Activated T-helper 2 cell treated with anti-CD3 and anti-CD28 coated beads, Interferon-gamma antibody, Interleukin-2, Interleukin-4, amounts not matched to agents 10 μg/mL and 5 μg/mL and 100 μg/mL, durations not matched to agents 14 hours and 24 hours and 36 hours (primary cell): Measurements from ENCODE around the gene GUCA2B. TPM values are rescaled to one million over a fixed set of nuclear protein-coding genes. Genes with fewer than 3 reads are reported as not detected.

Source experiments
- DNase-seq: peaks from one replicate; pipeline ENCODE4 v3.0.0; 2021; ENCODE audit warnings: low spot score
- H3K27ac Mint-ChIP-seq: one replicate; pipeline ENCODE4 v1.8.0; 2021; ENCODE audit warnings: mixed read lengths
- H3K27me3 Mint-ChIP-seq: one replicate; pipeline ENCODE4 v1.8.0; 2021; ENCODE audit warnings: low read depth, mixed read lengths
- H3K36me3 Mint-ChIP-seq: one replicate; pipeline ENCODE4 v1.8.0; 2021; ENCODE audit warnings: low read depth, mixed read lengths
- H3K4me1 Mint-ChIP-seq: one replicate; pipeline ENCODE4 v1.8.0; 2021; ENCODE audit warnings: low read depth, mixed read lengths
- H3K4me3 Mint-ChIP-seq: one replicate; pipeline ENCODE4 v1.8.0; 2021; ENCODE audit warnings: low read depth, mild to moderate bottlenecking, moderate library complexity, mixed read lengths
- H3K9me3 Mint-ChIP-seq: one replicate; pipeline ENCODE4 v1.8.0; 2021; ENCODE audit warnings: mixed read lengths
- intact Hi-C: fragments of 100-400 bp; cut with micrococcal nuclease; formaldehyde crosslinking; loops from one replicate; pipeline ENCODE4 v1.15.1; 2023
- total RNA-seq: library from RNA; stranded (reverse); gene quantifications from 2 replicates; pipeline ENCODE4 v1.2.3, GENCODE V29; 2022

Gene GUCA2B
- total RNA-seq, 1 donor from 2014 or later = not detected

DNA sequence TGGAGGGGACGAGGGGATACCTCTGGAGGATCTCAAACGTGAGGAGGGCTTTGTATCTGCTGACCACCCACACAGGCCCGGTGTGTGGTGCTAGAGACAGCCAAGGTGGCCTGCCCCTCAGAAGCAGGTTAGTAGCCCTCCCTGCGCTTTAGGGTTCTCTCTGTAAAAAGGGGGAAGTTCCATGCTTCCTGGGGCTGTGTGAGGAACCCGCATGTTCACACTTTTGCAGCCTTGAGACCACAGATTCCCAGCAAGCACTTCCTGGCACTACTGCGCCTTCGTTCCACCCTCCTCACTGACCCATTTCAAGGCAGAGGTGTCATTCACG, 7.9 kb upstream of the GUCA2B start:
- intact Hi-C loops = no loop called here
- H3K4me1 Mint-ChIP-seq = peaks cover 5% of the 10 kb centered on the region
- no peak overlapping the region for H3K4me3 Mint-ChIP-seq
- H3K36me3 Mint-ChIP-seq = no peaks in the 10 kb centered on the region
- H3K27ac Mint-ChIP-seq = no peak overlapping the region
- H3K9me3 Mint-ChIP-seq = no peaks in the 10 kb centered on the region
- H3K27me3 Mint-ChIP-seq = peaks cover 5% of the 10 kb centered on the region
- DNase-seq = no peak

DNA sequence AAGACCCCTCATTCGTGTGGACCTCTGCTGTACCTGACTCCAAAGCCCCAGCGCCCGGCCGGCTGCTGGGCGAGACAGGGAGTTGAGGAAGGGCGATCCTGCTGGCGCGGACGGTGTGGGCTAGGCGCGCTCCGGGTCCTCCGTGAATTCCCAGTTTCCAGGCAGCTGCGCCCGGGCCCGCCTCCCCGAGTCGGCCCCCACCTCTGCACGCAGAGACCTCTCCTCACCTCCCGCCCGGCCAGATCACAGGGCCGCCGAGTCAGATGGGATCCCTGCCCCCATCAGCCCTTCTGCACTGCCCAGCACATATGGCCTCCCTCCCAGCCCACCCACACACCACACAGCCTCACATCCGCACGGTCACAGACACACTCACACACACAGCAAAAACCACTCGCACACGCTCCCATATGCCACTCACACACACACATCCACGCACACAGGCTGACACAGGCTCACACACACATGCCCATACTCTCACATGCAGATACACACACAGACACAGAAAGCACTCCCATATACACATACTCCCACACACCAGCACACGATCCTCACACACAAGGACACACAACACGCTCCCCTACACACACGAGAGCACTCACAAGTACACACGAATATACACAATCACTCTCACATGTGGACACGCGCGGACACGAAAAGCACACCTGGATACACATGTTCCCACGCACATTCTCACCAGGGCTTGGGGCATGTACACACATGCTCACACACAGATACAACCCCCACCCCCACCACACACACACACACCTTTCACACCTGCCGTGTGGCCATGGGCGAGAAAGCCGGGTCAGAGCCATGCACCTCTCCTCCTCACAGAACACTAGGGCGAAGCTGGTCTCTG, 7.2 kb upstream of the GUCA2B start:
- no peak overlapping the region for H3K4me3 Mint-ChIP-seq
- peaks cover 6% of the 10 kb centered on the region for H3K27me3 Mint-ChIP-seq
- H3K4me1 Mint-ChIP-seq = peaks cover 5% of the 10 kb centered on the region
- intact Hi-C loops = no loop called here
- DNase-seq = no peak
- H3K36me3 Mint-ChIP-seq = no peaks in the 10 kb centered on the region
- H3K27ac Mint-ChIP-seq = no peak overlapping the region
- H3K9me3 Mint-ChIP-seq = no peaks in the 10 kb centered on the region

DNA sequence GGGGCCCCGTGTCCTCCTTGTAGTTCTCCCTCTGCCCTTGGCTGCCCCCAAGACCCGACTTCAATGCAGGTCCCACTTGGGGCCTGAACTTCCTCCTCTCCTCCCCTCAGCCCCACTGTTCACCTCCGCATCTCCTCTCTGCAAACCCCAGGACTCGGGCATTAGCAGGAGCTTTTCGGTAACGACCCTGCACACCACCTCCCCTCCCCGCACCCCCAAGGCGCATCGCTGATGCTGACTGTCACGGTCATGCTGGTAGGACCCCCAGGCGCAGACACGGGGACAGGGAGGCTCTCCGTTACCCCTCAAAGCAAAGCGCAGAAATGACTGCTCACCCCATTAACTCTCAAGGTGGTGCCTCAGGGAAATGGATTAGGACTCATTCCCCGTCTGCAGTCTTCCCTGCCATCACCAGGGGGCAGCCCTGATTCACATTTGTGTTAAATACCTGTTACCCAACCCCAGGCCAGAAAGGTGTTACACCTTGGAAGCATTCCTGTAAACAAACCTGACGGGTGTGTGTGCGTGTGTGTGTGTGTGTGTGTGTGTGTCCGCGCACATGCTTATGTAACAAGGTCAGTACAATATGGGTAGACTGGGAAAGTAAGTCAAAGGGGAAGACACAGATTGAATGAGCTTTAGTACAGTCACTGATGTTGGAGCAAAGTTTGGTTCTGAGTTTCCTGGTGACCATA, 6.4 kb upstream of the GUCA2B start:
- H3K4me1 Mint-ChIP-seq = peaks cover 5% of the 10 kb centered on the region
- H3K27ac Mint-ChIP-seq = no peak overlapping the region
- no peaks in the 10 kb centered on the region for H3K36me3 Mint-ChIP-seq
- H3K27me3 Mint-ChIP-seq = peaks cover 6% of the 10 kb centered on the region
- no peaks in the 10 kb centered on the region for H3K9me3 Mint-ChIP-seq
- H3K4me3 Mint-ChIP-seq = no peak overlapping the region
- peak; percentile 52 for DNase-seq
- intact Hi-C loops = no loop called here

DNA sequence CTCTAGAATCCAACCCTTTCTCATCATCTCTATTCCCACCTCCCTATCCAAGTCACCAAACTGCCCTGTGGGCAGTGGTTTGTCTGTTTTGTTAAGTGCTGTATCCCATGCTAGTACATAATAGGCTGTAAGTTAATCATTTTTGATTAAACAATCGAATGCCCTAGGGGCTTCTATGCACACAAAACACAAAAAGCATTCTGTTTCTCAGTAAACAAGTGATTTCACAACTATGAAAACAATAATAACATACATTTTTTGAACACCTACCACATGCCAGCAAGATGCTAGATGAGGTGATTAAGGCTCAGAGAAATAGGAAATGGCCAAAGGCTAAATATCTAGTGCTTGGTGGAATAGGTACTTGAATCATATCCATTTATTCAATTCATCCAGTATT, 5.0 kb upstream of the GUCA2B start:
- Mint-ChIP-seq H3K4me3 (no peak overlapping the region), H3K4me1 (peaks cover 3% of the 10 kb centered on the region), H3K36me3 (no peaks in the 10 kb centered on the region), H3K27ac (no peak overlapping the region), H3K27me3 (peaks cover 3% of the 10 kb centered on the region), H3K9me3 (no peaks in the 10 kb centered on the region)
- no peak for DNase-seq
- intact Hi-C loops = no loop called here

DNA sequence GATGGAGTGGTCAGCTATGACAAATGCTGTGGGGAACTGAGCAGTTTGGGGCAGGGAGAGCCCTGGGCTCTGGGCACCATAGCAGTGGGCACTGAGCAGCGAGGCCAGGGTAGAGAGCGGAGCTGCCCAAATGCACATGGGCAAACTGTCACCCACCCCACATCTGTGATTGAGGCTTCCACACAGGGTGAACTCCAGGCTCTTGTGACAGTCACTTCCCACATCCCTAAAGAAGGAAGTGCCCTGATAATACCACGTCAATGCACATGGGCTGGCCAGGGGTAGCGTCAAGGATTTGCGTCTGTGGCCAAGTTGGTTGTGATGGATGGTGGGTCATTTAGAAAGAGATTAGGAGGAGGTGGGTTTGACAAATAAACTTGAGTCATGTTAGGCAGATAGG, 2.6 kb upstream of the GUCA2B start:
- Mint-ChIP-seq H3K27ac (no peak overlapping the region), H3K36me3 (no peaks in the 10 kb centered on the region), H3K4me3 (no peak overlapping the region), H3K27me3 (peaks cover 3% of the 10 kb centered on the region), H3K4me1 (no peaks in the 10 kb centered on the region), H3K9me3 (no peaks in the 10 kb centered on the region)
- no peak for DNase-seq
- intact Hi-C loops = no loop called here

DNA sequence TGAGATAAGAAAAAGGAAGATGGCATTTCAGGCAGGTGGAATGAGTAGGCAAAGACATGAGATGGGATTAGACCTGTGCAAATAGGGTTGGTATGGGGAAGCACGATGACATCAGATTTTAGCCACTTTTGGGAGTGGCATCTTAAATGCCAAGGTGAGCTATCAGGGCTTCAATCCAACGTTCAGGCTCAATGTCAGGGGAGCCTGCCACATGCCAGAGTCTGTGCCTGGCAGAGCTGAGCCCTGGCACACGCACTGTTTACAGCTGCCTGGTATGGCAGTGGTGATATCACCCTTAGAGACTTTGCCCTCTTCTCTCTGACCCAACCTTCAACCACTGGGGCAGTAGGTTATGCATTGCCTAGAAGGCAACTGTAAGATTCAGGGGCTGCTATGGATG, 1.1 kb upstream of the GUCA2B start:
- intact Hi-C loops = no loop called here
- Mint-ChIP-seq H3K4me1 (no peaks in the 10 kb centered on the region), H3K4me3 (no peak overlapping the region), H3K27ac (no peak overlapping the region), H3K36me3 (no peaks in the 10 kb centered on the region), H3K27me3 (peaks cover 3% of the 10 kb centered on the region), H3K9me3 (no peaks in the 10 kb centered on the region)
- DNase-seq = no peak

DNA sequence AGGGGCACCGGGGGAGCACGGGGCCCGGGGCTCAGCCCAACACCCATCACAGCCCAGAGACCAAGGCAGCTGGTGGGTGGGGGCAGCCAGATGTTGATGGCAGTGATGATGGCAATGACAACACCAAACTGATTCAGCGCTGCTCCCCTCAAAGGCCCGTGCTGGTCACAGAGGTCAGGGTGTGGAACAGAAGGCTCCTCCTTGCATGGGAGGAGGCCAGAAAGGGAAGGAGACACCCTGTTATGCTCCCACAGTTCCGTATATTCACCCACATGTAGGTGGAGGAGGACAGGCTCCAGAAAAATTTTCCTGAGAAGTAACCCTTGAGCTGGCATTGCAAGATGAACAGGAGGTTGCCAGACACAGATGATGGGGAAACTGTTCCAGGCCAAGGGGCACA, 414 bp downstream of the GUCA2B start:
- intact Hi-C loops = no loop called here
- H3K4me1 Mint-ChIP-seq = peaks cover 6% of the 10 kb centered on the region
- no peak overlapping the region for H3K27ac Mint-ChIP-seq
- no peak overlapping the region for H3K4me3 Mint-ChIP-seq
- no peaks in the 10 kb centered on the region for H3K9me3 Mint-ChIP-seq
- no peaks in the 10 kb centered on the region for H3K36me3 Mint-ChIP-seq
- no peak for DNase-seq
- peaks cover 3% of the 10 kb centered on the region for H3K27me3 Mint-ChIP-seq

DNA sequence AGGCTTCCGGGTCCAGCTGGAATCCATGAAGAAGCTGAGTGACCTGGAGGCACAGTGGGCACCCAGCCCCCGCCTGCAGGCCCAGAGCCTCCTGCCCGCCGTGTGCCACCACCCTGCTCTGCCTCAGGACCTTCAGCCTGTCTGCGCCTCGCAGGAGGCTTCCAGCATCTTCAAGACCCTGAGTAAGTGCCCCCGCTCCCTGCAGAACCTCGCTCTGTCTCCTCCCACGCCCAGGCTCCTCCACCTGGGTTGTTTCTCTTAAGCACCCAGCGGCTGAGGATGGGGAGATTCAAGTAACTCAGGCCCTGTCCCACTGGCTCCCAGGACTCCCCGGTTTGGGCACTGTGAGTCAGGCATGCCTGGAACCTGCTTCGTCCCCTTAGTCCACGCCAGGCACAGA, 1.5 kb downstream of the GUCA2B start:
- Mint-ChIP-seq H3K36me3 (no peaks in the 10 kb centered on the region), H3K27ac (no peak overlapping the region), H3K4me1 (peaks cover 6% of the 10 kb centered on the region), H3K27me3 (peaks cover 5% of the 10 kb centered on the region), H3K4me3 (no peak overlapping the region), H3K9me3 (no peaks in the 10 kb centered on the region)
- DNase-seq = no peak
- intact Hi-C loops = no loop called here

DNA sequence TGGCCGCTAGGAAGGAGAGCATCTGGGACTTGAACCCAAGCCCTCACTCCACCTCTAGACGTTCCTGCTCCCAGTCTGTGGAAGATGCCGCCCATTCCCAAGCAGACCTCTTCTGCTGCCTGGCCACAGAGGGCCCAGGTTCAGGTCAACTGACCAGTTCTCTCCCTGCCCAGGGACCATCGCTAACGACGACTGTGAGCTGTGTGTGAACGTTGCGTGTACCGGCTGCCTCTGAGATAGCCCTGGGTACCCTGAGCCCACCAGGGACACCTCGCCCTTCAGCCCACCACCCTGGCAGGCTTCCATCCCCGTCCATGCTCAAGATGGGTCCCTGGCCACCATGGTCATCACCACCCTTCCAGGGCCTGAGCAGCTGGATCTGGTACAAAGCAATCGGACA, 2.2 kb downstream of the GUCA2B start:
- Mint-ChIP-seq H3K4me1 (peaks cover 6% of the 10 kb centered on the region), H3K9me3 (peaks cover under 1% of the 10 kb centered on the region), H3K4me3 (no peak overlapping the region), H3K27ac (no peak overlapping the region), H3K27me3 (peaks cover 5% of the 10 kb centered on the region), H3K36me3 (no peaks in the 10 kb centered on the region)
- intact Hi-C loops = no loop called here
- no peak for DNase-seq

DNA sequence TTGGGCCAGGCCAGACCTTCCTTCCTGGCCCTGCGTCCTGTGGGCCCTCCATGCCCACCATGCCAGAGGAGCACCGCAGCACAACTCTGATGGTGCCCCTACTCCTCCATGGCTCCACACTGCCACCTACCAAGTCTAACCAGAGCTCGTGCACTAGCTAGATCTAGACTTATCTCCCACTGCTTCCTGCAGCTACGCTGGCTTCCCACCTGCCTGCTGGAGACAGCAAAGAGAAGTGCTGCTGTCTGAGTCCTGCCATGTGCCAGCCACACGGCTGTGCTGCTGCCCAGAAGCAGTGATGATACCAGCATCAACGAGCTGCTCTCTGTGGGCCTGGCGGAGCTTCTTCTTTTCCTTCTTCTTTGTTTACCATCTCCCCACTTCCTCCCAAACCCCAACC, 4.5 kb downstream of the GUCA2B start:
- peaks cover 3% of the 10 kb centered on the region for H3K27me3 Mint-ChIP-seq
- no peak for DNase-seq
- no peaks in the 10 kb centered on the region for H3K36me3 Mint-ChIP-seq
- peaks cover 6% of the 10 kb centered on the region for H3K4me1 Mint-ChIP-seq
- intact Hi-C loops = no loop called here
- no peak overlapping the region for H3K27ac Mint-ChIP-seq
- peaks cover 15% of the 10 kb centered on the region for H3K9me3 Mint-ChIP-seq
- no peak overlapping the region for H3K4me3 Mint-ChIP-seq

DNA sequence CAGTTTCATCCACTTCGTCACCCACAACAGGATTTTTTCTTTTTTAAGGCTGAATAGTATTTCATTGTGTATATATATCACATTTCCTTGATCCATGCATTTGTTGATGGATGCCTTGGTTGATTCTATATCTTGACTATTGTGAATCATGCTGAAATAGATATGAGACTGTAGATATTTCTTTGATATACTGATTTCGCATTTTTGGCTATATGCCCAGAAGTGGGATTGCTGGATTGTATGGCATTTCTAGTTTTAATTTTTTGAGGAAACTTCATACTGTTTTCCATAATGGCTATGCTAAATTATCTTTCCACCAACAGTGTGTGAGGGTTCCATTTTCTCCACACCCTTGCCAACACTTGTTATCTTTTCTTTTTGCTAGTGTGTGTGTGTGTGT, 5.0 kb downstream of the GUCA2B start:
- Mint-ChIP-seq H3K9me3 (peaks cover 15% of the 10 kb centered on the region), H3K36me3 (no peaks in the 10 kb centered on the region), H3K27ac (no peak overlapping the region), H3K27me3 (peaks cover 3% of the 10 kb centered on the region), H3K4me1 (peaks cover 6% of the 10 kb centered on the region), H3K4me3 (no peak overlapping the region)
- DNase-seq = no peak
- intact Hi-C loops = no loop called here

DNA sequence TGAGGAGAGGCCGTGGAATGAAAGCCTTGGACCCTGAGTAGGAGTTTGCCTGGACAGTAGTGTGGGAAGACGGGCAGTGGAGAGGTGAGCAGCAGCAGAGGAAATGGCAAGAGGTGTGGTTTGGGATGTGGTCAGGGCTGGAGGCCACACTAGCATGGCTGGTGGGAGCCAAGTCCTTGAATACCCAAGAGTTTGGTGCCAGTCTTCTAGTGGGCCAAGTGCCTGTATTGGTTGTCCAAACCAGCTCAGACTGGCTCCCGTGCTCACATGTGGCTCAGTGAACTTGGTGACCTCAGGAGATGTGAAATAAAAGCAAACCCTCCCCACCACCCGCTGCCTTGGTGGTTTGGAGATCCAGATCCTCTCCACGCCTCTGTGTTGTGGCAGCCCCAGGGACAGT, 9.0 kb downstream of the GUCA2B start:
- no peak for DNase-seq
- intact Hi-C loops = no loop called here

DNA sequence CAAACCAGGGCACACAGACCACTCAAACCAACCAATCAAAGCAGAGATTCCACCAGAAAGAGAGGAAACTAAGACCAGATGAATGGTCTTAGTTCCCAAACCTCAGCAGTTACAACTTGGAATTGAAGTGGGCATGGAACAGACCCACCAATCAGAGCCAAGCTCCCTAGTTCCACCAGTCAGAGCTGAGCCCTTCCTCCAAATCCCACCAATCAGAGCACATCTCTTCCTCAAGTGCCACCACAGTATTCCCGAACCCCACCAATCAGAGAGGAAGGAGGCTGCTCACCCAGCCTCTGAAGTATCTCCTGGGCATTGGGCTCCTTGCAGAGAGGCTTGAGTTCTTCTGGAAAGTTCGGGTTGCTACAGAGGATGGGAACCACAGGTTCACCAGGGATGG, 9.9 kb downstream of the GUCA2B start:
- Mint-ChIP-seq H3K27me3 (peaks cover 3% of the 10 kb centered on the region), H3K9me3 (peaks cover 15% of the 10 kb centered on the region), H3K4me3 (no peak overlapping the region), H3K36me3 (no peaks in the 10 kb centered on the region), H3K4me1 (no peaks in the 10 kb centered on the region), H3K27ac (no peak overlapping the region)
- DNase-seq = no peak
- intact Hi-C loops = no loop called here

More for the DNA sequence above, 9.0 kb downstream of the GUCA2B start:
- no peak overlapping the region for H3K4me3 Mint-ChIP-seq
- peaks cover 3% of the 10 kb centered on the region for H3K27me3 Mint-ChIP-seq
- H3K27ac Mint-ChIP-seq = no peak overlapping the region
- H3K9me3 Mint-ChIP-seq = peaks cover 15% of the 10 kb centered on the region
- H3K4me1 Mint-ChIP-seq = peaks cover 6% of the 10 kb centered on the region
- no peaks in the 10 kb centered on the region for H3K36me3 Mint-ChIP-seq
